A673 (cell line): ENCODE measurements around the gene NLN.

ENCODE experiments used
- EZH2 ChIP-seq: fragments of 200-600 bp; sonication (generic); IDR thresholded peaks from 2 replicates; pipeline ENCODE4 v1.6.1; 2017; ENCODE audit warnings: borderline replicate concordance, low read depth, mild to moderate bottlenecking, mixed read lengths, antibody characterized with exemption, low read length; ENCODE audit not compliant: poor library complexity, severe bottlenecking
- TF ChIP-seq, protein P1 (sequence below): fragments of 300-800, 200-600 bp; sonication (generic); conservative IDR thresholded peaks from 2 replicates; pipeline ENCODE4 v1.5.1; 2017; ENCODE audit warnings: low read depth, mild to moderate bottlenecking, antibody characterized with exemption, low read length, moderate library complexity, mixed read lengths

DNA sequence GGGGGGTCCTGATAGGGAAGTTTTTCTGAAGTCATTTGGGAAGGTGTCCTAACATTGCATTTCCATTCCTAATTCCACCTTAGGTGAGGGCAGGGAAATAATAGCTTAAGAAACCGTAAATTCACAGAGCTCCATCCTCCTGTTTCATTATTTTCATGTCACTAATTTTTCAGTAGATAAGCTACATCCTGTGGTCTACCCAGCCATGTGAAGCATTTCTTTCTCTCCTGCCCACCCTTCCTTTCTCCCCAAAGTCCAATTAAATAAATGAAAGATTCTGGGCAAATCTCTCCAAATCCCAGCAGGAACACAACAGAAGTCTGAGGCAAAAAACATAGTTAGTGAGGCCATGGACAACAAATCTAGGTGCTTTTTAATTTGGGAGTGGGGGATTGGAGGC lies 109.3 kb downstream of the NLN start:
- TF ChIP-seq, protein P1, sequence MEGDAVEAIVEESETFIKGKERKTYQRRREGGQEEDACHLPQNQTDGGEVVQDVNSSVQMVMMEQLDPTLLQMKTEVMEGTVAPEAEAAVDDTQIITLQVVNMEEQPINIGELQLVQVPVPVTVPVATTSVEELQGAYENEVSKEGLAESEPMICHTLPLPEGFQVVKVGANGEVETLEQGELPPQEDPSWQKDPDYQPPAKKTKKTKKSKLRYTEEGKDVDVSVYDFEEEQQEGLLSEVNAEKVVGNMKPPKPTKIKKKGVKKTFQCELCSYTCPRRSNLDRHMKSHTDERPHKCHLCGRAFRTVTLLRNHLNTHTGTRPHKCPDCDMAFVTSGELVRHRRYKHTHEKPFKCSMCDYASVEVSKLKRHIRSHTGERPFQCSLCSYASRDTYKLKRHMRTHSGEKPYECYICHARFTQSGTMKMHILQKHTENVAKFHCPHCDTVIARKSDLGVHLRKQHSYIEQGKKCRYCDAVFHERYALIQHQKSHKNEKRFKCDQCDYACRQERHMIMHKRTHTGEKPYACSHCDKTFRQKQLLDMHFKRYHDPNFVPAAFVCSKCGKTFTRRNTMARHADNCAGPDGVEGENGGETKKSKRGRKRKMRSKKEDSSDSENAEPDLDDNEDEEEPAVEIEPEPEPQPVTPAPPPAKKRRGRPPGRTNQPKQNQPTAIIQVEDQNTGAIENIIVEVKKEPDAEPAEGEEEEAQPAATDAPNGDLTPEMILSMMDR, result no peak
- no peak for TF ChIP-seq EZH2
